DND-41 (cell line): ENCODE measurements around the gene NUPR1.

ENCODE experiments used
- EZH2 ChIP-seq: IDR thresholded peaks from 3 replicates; pipeline ENCODE4 v1.6.1; 2012; ENCODE audit warnings: borderline replicate concordance, low read depth, mild to moderate bottlenecking, moderate library complexity, low read length, inconsistent platforms; ENCODE audit not compliant: severe bottlenecking
- TF ChIP-seq, protein P1 (sequence below): IDR thresholded peaks from 2 replicates; pipeline ENCODE4 v1.5.1; 2012; ENCODE audit warnings: borderline replicate concordance, low read length, moderate library complexity, mild to moderate bottlenecking; ENCODE audit not compliant: poor library complexity, severe bottlenecking; ENCODE audit errors: extremely low read depth

DNA sequence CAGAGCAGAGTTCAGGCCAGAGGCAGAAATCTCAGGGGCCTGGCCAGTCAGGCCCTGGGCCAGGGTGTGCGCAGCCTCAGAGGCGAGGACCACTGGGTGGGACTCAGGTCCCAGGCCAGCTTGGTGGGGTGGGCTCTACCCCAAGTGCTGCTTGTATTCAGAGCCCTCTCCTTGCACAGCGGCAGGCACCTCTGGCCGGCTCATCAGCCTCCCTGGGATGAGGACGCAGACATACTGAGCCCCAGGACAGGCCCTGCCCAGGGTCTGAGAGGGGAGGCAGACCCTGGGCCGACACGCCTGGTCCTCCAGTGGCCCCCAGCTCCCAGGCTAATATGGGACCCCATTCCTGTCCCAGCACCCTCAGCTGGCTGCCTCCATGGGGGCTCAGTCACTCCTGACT, 24.5 kb downstream of the NUPR1 start:
- TF ChIP-seq, protein P1, sequence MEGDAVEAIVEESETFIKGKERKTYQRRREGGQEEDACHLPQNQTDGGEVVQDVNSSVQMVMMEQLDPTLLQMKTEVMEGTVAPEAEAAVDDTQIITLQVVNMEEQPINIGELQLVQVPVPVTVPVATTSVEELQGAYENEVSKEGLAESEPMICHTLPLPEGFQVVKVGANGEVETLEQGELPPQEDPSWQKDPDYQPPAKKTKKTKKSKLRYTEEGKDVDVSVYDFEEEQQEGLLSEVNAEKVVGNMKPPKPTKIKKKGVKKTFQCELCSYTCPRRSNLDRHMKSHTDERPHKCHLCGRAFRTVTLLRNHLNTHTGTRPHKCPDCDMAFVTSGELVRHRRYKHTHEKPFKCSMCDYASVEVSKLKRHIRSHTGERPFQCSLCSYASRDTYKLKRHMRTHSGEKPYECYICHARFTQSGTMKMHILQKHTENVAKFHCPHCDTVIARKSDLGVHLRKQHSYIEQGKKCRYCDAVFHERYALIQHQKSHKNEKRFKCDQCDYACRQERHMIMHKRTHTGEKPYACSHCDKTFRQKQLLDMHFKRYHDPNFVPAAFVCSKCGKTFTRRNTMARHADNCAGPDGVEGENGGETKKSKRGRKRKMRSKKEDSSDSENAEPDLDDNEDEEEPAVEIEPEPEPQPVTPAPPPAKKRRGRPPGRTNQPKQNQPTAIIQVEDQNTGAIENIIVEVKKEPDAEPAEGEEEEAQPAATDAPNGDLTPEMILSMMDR, result no peak
- no peak for TF ChIP-seq EZH2
